ENCODE results near the gene ZFAND6.

ZFAND6 gene

GRCh38 chr15:80185152-80185551 is 125.7 kb downstream of the ZFAND6 start:
- H3K4me1 ChIP-seq (ENCODE audit: low read depth, poor library complexity, severe bottlenecking) = no peaks in the 10 kb centered on the region
- H4K20me1 ChIP-seq (ENCODE audit: insufficient read depth) = no peaks in the 10 kb centered on the region
- H3K27me3 ChIP-seq (ENCODE audit: insufficient read depth, low read depth) = no peaks in the 10 kb centered on the region
- no peak overlapping the region for H3K9ac ChIP-seq
- no peak for TF ChIP-seq CTCF (conservative IDR thresholded peaks at IDR 0.05; ENCODE audit: low read depth, low read length)
- no peak overlapping the region for H3K4me2 ChIP-seq
- no peak overlapping the region for H3K27ac ChIP-seq
- H3K36me3 ChIP-seq (ENCODE audit: insufficient read depth) = peaks cover 3% of the 10 kb centered on the region; the same call in 1 of the 2 replicates
- no peak overlapping the region for H3K4me3 ChIP-seq (IDR thresholded peaks at IDR 0.05; ENCODE audit: insufficient read depth, low read depth, low read length)
- no peaks in the 10 kb centered on the region for H3K79me2 ChIP-seq (ENCODE audit: insufficient read depth, low read depth)
- H2AFZ ChIP-seq (ENCODE audit: low read depth) = no peak overlapping the region

GRCh38 chr15:80186066-80186465 is 126.6 kb downstream of the ZFAND6 start:
- TF ChIP-seq CTCF (conservative IDR thresholded peaks at IDR 0.05; ENCODE audit: low read depth, low read length) = no peak
- Histone ChIP-seq H3K4me2 (no peak overlapping the region), H2AFZ (ENCODE audit: low read depth) (no peak overlapping the region), H3K4me3 (IDR thresholded peaks at IDR 0.05; ENCODE audit: insufficient read depth, low read depth, low read length) (no peak overlapping the region), H3K36me3 (ENCODE audit: insufficient read depth) (peaks cover 3% of the 10 kb centered on the region; the same call in 1 of the 2 replicates), H3K27ac (no peak overlapping the region), H3K79me2 (ENCODE audit: insufficient read depth, low read depth) (no peaks in the 10 kb centered on the region), H3K9ac (no peak overlapping the region), H3K27me3 (ENCODE audit: insufficient read depth, low read depth) (no peaks in the 10 kb centered on the region), H4K20me1 (ENCODE audit: insufficient read depth) (no peaks in the 10 kb centered on the region), H3K4me1 (ENCODE audit: low read depth, poor library complexity, severe bottlenecking) (no peaks in the 10 kb centered on the region)

- no peak overlapping the region for H2AFZ ChIP-seq (ENCODE audit: low read depth)
- no peaks in the 10 kb centered on the region for H3K4me1 ChIP-seq (ENCODE audit: low read depth, poor library complexity, severe bottlenecking)
- H3K79me2 ChIP-seq (ENCODE audit: insufficient read depth, low read depth) = no peaks in the 10 kb centered on the region
- H3K27me3 ChIP-seq (ENCODE audit: insufficient read depth, low read depth) = no peaks in the 10 kb centered on the region
- TF ChIP-seq CTCF (conservative IDR thresholded peaks at IDR 0.05; ENCODE audit: low read depth, low read length) = no peak
- peaks cover 3% of the 10 kb centered on the region; the same call in 1 of the 2 replicates for H3K36me3 ChIP-seq (ENCODE audit: insufficient read depth)
- H4K20me1 ChIP-seq (ENCODE audit: insufficient read depth) = no peaks in the 10 kb centered on the region
- no peak overlapping the region for H3K27ac ChIP-seq
- no peak overlapping the region for H3K9ac ChIP-seq
- no peak overlapping the region for H3K4me2 ChIP-seq
- H3K4me3 ChIP-seq (IDR thresholded peaks at IDR 0.05; ENCODE audit: insufficient read depth, low read depth, low read length) = no peak overlapping the region
Measured at GRCh38 chr15:80186597-80186996, 127.1 kb downstream of the ZFAND6 start.

Measured in KMS-11 (cell line).